Endothelial cell of umbilical vein (primary cell): ENCODE data around the gene TXLNA. TPM values are rescaled to one million over a fixed set of nuclear protein-coding genes. Genes with fewer than 3 reads are reported as not detected.

Source experiments
- BruUV-seq: library from RNA; stranded (reverse); fragments of 400-500 nt; replicated peaks from 2 replicates; lab custom pipeline; 2021; lab: Mats Ljungman, UMichigan
- CTCF ChIA-PET: fragments of 300-600, 350-600 bp; sonication (Branson Sonifier 250); formaldehyde crosslinking; loops from one replicate; lab custom pipeline; 2021; ENCODE audit warnings: antibody characterized with exemption, inconsistent platforms; lab: Charles Lee
- POLR2A ChIA-PET: fragments of 300-600, 350-600 bp; sonication (Branson Sonifier 250); formaldehyde crosslinking; loops from one replicate; lab custom pipeline; 2021; ENCODE audit warnings: antibody characterized with exemption, inconsistent platforms; lab: Charles Lee
- DNase-seq: peaks from one replicate; pipeline ENCODE4 v3.0.0-alpha.2; 2011; ENCODE audit warnings: low read depth, low spot score
- FAIRE-seq: peaks from 2 replicates; lab custom pipeline; 2011; peaks lifted over from hg19 to GRCh38; lab: Jason Lieb, UNC
- H2AFZ ChIP-seq: 2 replicates; pipeline ENCODE4 v1.6.0; 2012; ENCODE audit warnings: low read depth, low read length, control low read depth, inconsistent platforms
- H3K27ac ChIP-seq: 2 replicates; pipeline ENCODE4 v1.5.1; 2011; ENCODE audit warnings: low read depth, mild to moderate bottlenecking, control low read depth, low read length, moderate library complexity; ENCODE audit not compliant: insufficient read depth
- H3K27me3 ChIP-seq, 2 experiments: 2 replicates each; pipeline versions ENCODE4 v1.6.0 to v1.6.1; 2011; ENCODE audit warnings: low read length in 2 of 2, mixed read lengths in 1 of 2; ENCODE audit not compliant: control insufficient read depth in 2 of 2, insufficient read depth in 2 of 2
- H3K36me3 ChIP-seq, 2 experiments: 2 replicates in 1 of 2; 3 replicates in 1 of 2; pipeline ENCODE4 v1.5.1; 2011; ENCODE audit warnings: low read length in 2 of 2, mild to moderate bottlenecking in 1 of 2, moderate library complexity in 1 of 2; ENCODE audit not compliant: control insufficient read depth in 2 of 2, insufficient read depth in 2 of 2; ENCODE audit errors: extremely low read depth in 1 of 2
- H3K4me1 ChIP-seq: 3 replicates; pipeline ENCODE4 v1.5.1; 2011; ENCODE audit warnings: mild to moderate bottlenecking, low read length; ENCODE audit not compliant: control insufficient read depth, insufficient read depth; ENCODE audit errors: extremely low read depth
- H3K4me2 ChIP-seq: 2 replicates; pipeline ENCODE4 v1.6.1; 2011; ENCODE audit warnings: low read length, control low read depth, mixed read lengths; ENCODE audit not compliant: insufficient read depth
- H3K4me3 ChIP-seq, 3 experiments: fragments of 200-600 bp in 1 of 3; sonication (generic), shearing (Covaris generic) in 1 of 3; replicated peaks in 1 of 3; 2 replicates each; pipeline ENCODE4 v1.5.1; 2011 to 2016; ENCODE audit warnings: control low read depth in 3 of 3, low read length in 3 of 3, mild to moderate bottlenecking in 2 of 3, inconsistent platforms in 1 of 3, low read depth in 1 of 3, moderate library complexity in 1 of 3; ENCODE audit not compliant: insufficient read depth in 1 of 3
- H3K79me2 ChIP-seq: 2 replicates; pipeline ENCODE4 v1.6.0; 2012; ENCODE audit warnings: low read length, inconsistent platforms; ENCODE audit not compliant: control insufficient read depth, insufficient read depth
- H3K9ac ChIP-seq: replicated peaks from 2 replicates; pipeline ENCODE3; 2011; ENCODE audit warnings: low read length, control low read depth; ENCODE audit not compliant: insufficient read depth; ENCODE audit errors: extremely low read depth
- H3K9me1 ChIP-seq: replicated peaks from 3 replicates; pipeline ENCODE4 v1.6.0; 2011; ENCODE audit warnings: mild to moderate bottlenecking, low read length; ENCODE audit not compliant: control insufficient read depth, insufficient read depth; ENCODE audit errors: extremely low read depth
- H3K9me3 ChIP-seq: replicated peaks from 2 replicates; pipeline ENCODE4 v1.5.1; 2012; ENCODE audit warnings: low read length, inconsistent platforms; ENCODE audit not compliant: control insufficient read depth, insufficient read depth
- H4K20me1 ChIP-seq: replicated peaks from 2 replicates; pipeline ENCODE3; 2011; ENCODE audit warnings: mild to moderate bottlenecking, low read length; ENCODE audit not compliant: control insufficient read depth, insufficient read depth; ENCODE audit errors: extremely low read depth
- EZH2 ChIP-seq: IDR thresholded peaks from 2 replicates; pipeline ENCODE4 v1.6.1; 2012; ENCODE audit warnings: borderline replicate concordance, low read depth, mild to moderate bottlenecking, moderate library complexity, low read length, inconsistent platforms; ENCODE audit not compliant: severe bottlenecking
- FOS ChIP-seq: IDR thresholded peaks from 2 replicates; pipeline ENCODE4 v1.6.1; 2011; ENCODE audit warnings: mild to moderate bottlenecking, low read length, moderate library complexity, borderline replicate concordance; ENCODE audit not compliant: insufficient read depth
- GATA2 ChIP-seq: IDR thresholded peaks from 2 replicates; pipeline ENCODE4 v1.7.0; 2011; ENCODE audit warnings: low read depth, mild to moderate bottlenecking, moderate library complexity, mixed read lengths, low read length; ENCODE audit not compliant: insufficient read length, insufficient read depth
- JUN ChIP-seq: IDR thresholded peaks from 2 replicates; pipeline ENCODE4 v1.6.1; 2011; ENCODE audit warnings: borderline replicate concordance, low read depth; ENCODE audit not compliant: insufficient read length, insufficient read depth
- MYC ChIP-seq: IDR thresholded peaks from one replicate; pipeline ENCODE4 v1.6.1; 2011; ENCODE audit warnings: mild to moderate bottlenecking, low read depth, low read length
- POLR2A ChIP-seq: IDR thresholded peaks from 2 replicates; pipeline ENCODE4 v1.6.1; 2012; ENCODE audit warnings: low read depth, mild to moderate bottlenecking, control low read depth, low read length
- POLR2AphosphoS5 ChIP-seq: IDR thresholded peaks from 2 replicates; pipeline ENCODE4 v1.6.1; 2012; ENCODE audit warnings: low read depth, mild to moderate bottlenecking, control low read depth, low read length, moderate library complexity; ENCODE audit not compliant: insufficient read depth
- dilution Hi-C: fragments of 300-500 bp; cut with MboI; formaldehyde crosslinking; loops from one replicate; pipeline ENCODE4 v1.15.0; 2019; ENCODE audit warnings: low sequenced_read_pairs; ENCODE audit not compliant: extremely low pct_ligation_motif_present
- intact Hi-C: fragments of 100-400 bp; cut with micrococcal nuclease; formaldehyde crosslinking; loops from one replicate; pipeline ENCODE4 v1.10.0; 2022
- polyA plus RNA-seq, 4 experiments: library from polyadenylated mRNA; depleted of rRNA in 3 of 4; stranded (reverse) in 3 of 4; unstranded in 1 of 4; fragments of >200 nt; gene quantifications; 2 replicates each; pipeline versions ENCODE4 v1.2.1 to v1.2.3, GENCODE V29; 2011 to 2012; ENCODE audit warnings: missing spikeins in 1 of 4
- total RNA-seq: library from RNA; stranded (reverse); gene quantifications from 2 replicates; pipeline ENCODE4 v1.2.3, GENCODE V29; 2021
- TF ChIP-seq, protein P1 (sequence below), 2 donors: IDR thresholded peaks; 1 replicate in 1 of 2; 2 replicates in 1 of 2; pipeline ENCODE4 v1.5.1; 2011; ENCODE audit warnings: low read length in 2 of 2, mild to moderate bottlenecking in 2 of 2, moderate library complexity in 2 of 2, control low read depth in 1 of 2, inconsistent platforms in 1 of 2, low read depth in 1 of 2; ENCODE audit not compliant: insufficient read depth in 1 of 2; ENCODE audit errors: extremely low read depth in 1 of 2
- TF ChIP-seq, protein P2 (sequence below): IDR thresholded peaks from 2 replicates; pipeline ENCODE4 v1.6.1; 2011; ENCODE audit not compliant: insufficient read depth, insufficient read length

TXLNA gene
- total and polyA plus RNA-seq, 2 donors (not counting 3 experiments of a cell fraction or from before 2014, with no cell fraction given), result 41.8 to 69.4 TPM

DNA sequence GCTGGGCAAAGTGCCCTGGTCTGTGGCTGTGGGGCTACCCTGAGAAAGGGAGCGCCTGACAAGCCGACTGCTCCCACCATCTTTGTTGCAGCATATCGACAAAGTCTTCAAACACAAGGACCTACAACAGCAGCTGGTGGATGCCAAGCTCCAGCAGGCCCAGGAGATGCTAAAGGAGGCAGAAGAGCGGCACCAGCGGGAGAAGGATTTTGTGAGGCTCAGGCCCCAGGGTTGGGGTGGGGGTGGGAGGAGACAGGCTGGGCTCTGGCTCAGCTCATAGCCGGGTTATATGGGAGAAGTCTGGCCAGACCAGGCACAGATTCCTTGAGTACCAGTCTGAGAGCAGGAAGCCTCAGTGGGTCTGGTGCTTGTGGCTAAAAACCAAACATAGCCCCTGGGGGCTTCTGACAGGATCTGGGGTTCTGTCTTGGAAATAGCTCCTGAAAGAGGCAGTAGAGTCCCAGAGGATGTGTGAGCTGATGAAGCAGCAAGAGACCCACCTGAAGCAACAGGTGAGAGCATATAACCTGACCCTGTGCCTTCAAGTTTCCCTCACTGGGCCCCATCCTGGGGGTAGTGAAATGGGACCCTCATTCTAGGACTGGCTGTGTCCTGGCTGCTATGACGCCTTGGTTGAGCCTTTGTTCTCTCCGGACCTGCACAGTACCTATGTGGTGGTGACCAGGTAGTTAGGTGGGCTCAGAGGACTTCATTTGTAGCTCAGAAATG is 12.9 kb downstream of the TXLNA start:
- no peak for TF ChIP-seq FOS
- Histone ChIP-seq H3K9ac (no peak overlapping the region), H3K27me3 (no peaks in the 10 kb centered on the region), H3K4me2 (no peak overlapping the region), H3K4me3 (no peak overlapping the region), H3K9me1 (no peaks in the 10 kb centered on the region), H3K27ac (no peak overlapping the region), H3K9me3 (no peaks in the 10 kb centered on the region), H3K79me2 (peaks cover 5% of the 10 kb centered on the region), H2AFZ (no peak overlapping the region), H4K20me1 (no peaks in the 10 kb centered on the region), H3K36me3 (peaks cover 39 to 75% of the 10 kb centered on the region in 2 experiments), H3K4me1 (no peaks in the 10 kb centered on the region)
- intact Hi-C loops (no loop called here), dilution Hi-C loops (no loop called here)
- CTCF ChIA-PET, result no interaction called here
- DNase-seq, result no peak
- BruUV-seq, result no TSS peak
- no peak for FAIRE-seq
- POLR2A ChIA-PET, result interaction anchor here (0.6 kb wide), 1 partner anchor 9 kb away, joined by 3 read pairs; no protein-coding TSS in a partner anchor

DNA sequence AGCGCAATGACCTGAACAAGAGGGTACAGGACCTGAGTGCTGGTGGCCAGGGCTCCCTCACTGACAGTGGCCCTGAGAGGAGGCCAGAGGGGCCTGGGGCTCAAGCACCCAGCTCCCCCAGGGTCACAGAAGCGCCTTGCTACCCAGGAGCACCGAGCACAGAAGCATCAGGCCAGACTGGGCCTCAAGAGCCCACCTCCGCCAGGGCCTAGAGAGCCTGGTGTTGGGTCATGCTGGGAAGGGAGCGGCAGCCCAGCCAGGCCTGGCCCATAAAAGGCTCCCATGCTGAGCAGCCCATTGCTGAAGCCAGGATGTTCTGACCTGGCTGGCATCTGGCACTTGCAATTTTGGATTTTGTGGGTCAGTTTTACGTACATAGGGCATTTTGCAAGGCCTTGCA is 15.5 kb downstream of the TXLNA start:
- ChIA-PET CTCF (interaction anchor here (1.0 to 1.1 kb wide), 2 partner anchors 22 to 121 kb away, joined by 3 read pairs; no protein-coding TSS in a partner anchor), POLR2A (no interaction called here)
- TF ChIP-seq EZH2 (no peak), POLR2AphosphoS5 (no peak), POLR2A (no peak), MYC (no peak), JUN (no peak), GATA2 (no peak), FOS (no peak)
- TF ChIP-seq, protein P1, sequence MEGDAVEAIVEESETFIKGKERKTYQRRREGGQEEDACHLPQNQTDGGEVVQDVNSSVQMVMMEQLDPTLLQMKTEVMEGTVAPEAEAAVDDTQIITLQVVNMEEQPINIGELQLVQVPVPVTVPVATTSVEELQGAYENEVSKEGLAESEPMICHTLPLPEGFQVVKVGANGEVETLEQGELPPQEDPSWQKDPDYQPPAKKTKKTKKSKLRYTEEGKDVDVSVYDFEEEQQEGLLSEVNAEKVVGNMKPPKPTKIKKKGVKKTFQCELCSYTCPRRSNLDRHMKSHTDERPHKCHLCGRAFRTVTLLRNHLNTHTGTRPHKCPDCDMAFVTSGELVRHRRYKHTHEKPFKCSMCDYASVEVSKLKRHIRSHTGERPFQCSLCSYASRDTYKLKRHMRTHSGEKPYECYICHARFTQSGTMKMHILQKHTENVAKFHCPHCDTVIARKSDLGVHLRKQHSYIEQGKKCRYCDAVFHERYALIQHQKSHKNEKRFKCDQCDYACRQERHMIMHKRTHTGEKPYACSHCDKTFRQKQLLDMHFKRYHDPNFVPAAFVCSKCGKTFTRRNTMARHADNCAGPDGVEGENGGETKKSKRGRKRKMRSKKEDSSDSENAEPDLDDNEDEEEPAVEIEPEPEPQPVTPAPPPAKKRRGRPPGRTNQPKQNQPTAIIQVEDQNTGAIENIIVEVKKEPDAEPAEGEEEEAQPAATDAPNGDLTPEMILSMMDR (IDR thresholded peaks at IDR 0.05; ENCODE audit: extremely low read depth in 1 of 2, insufficient read depth in 1 of 2, low read depth in 1 of 2, low read length in 2 of 2), result no peak
- TF ChIP-seq, protein P2, sequence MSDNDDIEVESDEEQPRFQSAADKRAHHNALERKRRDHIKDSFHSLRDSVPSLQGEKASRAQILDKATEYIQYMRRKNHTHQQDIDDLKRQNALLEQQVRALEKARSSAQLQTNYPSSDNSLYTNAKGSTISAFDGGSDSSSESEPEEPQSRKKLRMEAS, result no peak
- no peak overlapping the region for H2AFZ ChIP-seq
- H3K4me1 ChIP-seq, result no peaks in the 10 kb centered on the region
- no peak overlapping the region for H3K4me2 ChIP-seq
- H3K27ac ChIP-seq, result no peak overlapping the region
- no peaks in the 10 kb centered on the region for H3K9me1 ChIP-seq
- H3K9me3 ChIP-seq, result no peaks in the 10 kb centered on the region
- no peaks in the 10 kb centered on the region for H3K27me3 ChIP-seq
- no peaks in the 10 kb centered on the region for H3K79me2 ChIP-seq
- FAIRE-seq, result no peak
- no peak for DNase-seq
- H3K9ac ChIP-seq, result no peak overlapping the region
- BruUV-seq, result no TSS peak
- dilution Hi-C loops, result no loop called here
- intact Hi-C loops, result no loop called here
- H3K4me3 ChIP-seq, result no peak overlapping the region
- H3K36me3 ChIP-seq, result peaks cover 32 to 63% of the 10 kb centered on the region in 2 experiments
- H4K20me1 ChIP-seq, result no peaks in the 10 kb centered on the region
